ELR (cell line): ENCODE measurements around the gene CBX7.
A peak's percentile ranks its signal among the peaks of the same experiment; 100 is the strongest.
"Not testable (repeated sequence)": the region's sequence is repeated elsewhere in the genome, so short reads cannot be mapped to it uniquely, and the experiment has no call there.

Source experiments
- DNase-seq: peaks from one replicate; pipeline ENCODE4 v3.0.0-alpha.2; 2015; ENCODE audit warnings: low read depth

CBX7 gene

GRCh38 chr22:39174498-39175352 lies 22.2 kb upstream of the CBX7 start:
- DNase-seq: peak; percentile 99

DNA sequence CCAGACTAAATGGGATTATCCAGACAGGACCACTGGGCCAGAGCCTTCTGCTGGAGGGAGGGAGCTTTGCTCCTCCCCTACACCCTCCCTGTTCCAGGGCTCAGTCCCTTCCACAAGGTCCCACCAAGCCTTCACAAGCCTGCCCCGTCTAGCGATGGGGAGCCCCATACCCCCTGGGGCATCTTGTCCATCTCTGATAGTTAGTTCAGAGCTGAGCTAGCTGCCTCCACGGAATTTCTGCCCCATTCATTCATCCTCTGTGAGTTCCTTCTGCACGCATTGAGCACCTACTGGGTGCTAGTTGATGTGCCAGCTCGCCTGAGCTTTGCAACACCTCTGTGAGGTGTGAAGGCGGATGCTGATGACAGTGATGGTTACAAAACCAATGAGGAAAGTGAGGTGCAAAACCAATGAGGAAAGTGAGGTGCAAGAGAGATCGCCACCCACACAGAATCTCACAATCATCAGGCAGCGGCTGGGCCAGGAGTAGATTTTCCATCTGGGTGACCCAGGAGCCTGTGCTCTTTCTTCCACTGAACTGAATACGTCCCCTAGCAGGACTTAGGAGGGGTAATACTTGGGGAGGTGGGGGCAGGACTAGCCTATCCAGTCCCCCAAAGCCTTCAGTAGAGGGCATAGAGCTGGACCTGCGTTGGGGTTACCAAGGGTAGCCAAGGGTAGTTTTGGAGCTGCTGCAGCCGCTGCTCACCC lies 21.5 kb upstream of the CBX7 start:
- DNase-seq: no peak

GRCh38 chr22:39173050-39173706 lies 20.7 kb upstream of the CBX7 start:
- no peak for DNase-seq

DNA sequence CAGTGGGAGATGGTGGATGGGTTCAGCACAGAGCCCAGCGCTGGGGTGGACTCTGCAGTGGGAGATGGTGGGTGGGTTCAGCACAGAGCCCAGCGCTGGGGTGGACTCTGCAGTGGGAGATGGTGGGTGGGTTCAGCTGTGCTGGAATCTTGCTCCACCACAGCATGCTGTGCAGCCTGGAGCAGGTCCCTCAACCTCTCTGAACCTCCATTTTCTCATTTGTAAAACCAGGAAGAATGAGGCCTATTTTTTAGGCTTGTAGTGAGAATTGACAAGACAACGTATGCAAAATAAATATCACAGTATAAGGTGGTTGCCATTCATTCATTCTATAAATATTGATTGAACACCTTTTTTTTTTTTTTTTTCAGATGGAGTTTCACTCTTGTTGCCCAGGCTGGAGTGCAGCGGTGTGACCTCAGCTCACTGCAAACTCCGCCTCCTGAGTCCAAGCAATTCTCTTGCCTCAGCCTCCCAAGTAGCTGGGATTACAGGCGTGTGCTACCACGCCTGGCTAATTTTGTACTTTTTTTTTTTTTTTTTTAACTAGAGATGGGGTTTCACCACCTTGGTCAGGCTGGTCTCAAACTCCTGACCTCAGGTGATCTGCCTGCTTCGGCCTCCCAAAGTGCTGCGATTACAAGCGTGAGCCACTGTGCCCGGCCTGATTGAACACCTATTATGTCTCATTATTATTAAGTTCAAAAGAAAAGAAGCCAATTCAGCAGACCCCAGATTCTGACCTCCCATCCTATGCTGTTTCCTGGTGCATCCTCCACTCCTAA lies 20.0 kb upstream of the CBX7 start:
- DNase-seq: not testable (repeated sequence)

- no peak for DNase-seq
These were observed 19.3 kb upstream of the CBX7 start for GRCh38 chr22:39171623-39172264.

DNA sequence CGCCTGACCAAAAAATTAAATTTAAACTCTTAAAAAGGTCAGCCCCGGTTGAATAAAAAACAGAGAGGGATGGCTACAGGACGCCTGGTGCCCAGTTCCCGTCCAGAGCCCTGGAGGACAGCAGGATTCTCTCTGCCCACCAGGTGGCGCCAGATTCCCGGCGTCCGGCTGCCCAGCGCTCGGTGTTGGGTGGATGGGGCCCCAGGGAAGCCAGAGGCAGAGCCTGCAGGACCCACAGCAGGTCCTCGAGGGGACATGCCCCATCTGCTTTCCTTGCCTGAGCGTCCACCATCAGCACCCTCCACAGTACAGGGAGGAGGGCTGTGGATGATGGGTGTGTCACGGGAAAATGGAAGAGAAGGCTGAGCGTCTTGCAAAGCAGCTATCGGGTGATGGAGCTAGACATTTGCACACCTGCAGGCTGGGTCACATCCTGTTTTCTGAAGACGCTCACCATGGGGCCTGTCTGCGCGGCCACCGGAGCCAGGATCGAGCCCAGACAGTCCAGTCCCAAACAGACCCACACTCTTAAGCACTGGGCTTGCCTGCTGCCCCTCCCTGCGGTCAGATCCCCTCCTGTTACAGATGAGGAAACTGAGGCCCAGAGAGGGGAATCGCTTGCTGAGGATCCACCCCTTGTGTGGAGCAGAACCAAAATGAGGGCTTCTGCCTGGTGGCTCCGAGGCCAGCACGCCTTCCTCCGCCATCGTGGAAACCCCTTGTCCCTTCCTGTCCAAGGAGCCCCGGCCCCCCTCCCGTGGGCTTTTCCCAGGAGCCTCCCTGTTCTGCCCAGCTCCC lies 18.5 kb upstream of the CBX7 start:
- peak; percentile 78 for DNase-seq

DNA sequence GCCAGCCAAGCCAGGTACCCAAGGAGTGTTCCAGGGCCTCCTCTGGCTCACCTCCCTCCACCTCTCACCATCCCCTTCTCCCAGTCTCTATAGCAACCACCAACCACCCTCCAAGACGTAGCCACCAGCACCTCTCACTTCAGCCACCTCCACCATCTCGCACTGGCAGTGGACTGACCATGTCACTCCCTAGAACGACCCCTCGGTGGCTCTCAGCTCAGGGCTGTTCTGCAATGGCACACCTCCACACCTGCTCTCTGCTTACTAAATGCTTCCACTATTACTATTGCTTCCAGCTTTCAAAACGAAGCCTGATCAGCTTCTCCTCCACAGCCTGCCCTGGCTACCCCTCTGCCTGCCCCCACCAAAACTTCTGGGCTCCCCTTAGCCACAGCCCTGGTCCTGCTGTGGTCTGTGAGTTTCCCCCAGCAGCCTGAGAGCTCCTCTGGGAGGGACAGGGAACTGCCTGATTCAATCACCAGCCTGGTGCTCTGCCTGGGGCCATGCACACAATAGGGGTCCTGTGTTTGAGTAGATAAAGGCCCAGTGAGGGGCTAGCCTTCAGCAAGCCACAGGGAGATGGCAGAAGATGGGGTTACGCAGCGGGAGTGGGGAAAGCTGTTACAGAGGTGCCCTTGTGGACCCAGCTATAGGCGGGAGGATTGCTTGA lies 17.5 kb upstream of the CBX7 start:
- DNase-seq: no peak

DNA sequence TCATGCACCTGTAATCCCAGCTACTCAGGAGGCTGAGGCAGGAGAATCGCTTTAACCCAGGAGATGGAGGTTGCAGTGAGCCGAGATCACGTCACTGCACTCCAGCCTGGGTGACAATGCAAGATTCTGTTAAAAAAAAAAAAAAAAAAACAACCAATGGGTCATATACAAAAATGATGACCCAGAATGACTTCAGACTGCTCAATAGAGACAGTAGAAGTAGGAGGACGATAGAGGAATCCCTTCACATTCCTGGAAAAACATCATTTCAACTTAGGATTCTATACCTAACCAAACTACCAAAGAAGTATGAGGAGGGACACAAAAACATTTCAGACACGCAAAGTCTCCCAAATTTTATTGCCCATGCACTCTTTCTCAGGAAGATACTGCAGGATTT lies 14.1 kb upstream of the CBX7 start:
- no peak for DNase-seq

- DNase-seq: not testable (repeated sequence)
These were observed 3.6 kb upstream of the CBX7 start for GRCh38 chr22:39156093-39156492.

GRCh38 chr22:39155421-39155820 lies 2.9 kb upstream of the CBX7 start:
- DNase-seq: no peak

DNA sequence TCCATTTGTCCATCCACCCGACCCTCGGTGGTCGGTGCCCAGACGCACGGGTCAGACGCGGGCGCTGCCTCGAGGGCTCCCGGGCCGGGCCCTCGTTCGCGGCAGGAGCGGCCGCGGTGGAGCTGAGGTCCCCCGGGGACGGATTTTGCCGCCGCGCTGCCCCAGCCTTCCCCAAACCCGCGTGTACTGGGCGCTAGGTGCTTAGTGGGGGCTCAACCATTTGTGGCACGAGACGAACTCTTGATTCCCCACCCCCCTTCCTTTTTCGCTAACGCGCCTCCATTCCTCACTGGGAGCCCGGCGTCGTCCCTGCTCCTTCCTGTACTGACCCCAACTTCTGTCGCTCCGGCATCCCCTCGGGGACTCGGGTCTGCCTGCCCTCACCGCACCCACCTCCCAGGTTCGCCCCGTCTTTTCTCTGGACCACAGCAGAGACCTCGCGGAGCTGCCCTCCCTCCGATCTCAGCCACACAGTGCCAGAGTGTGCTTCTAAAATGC lies 789 bp upstream of the CBX7 start:
- DNase-seq: no peak

DNA sequence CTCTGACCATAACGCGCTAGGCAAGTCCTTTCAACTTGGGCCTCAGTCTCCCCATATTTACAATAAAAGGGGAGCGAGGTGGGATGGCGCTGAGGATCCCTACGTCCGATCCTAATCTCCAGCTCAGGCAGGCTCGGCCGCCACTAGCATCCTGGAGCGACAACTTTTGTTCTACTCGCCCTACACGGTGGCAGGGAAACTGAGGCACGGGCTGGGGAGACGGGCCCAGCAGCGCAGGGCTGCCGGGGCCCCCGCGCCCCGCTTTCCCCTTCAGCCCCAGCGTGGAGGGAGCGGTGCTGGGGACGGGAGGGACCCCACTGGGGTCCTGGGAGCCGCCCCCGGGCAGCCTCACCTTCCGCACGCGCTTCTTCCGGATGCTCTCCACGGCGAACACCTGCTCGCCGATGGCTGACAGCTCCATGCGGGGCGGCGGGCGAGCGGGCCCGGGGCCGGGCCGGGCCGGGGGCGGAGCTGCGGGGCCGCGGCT lies 413 bp downstream of the CBX7 start:
- no peak for DNase-seq

DNA sequence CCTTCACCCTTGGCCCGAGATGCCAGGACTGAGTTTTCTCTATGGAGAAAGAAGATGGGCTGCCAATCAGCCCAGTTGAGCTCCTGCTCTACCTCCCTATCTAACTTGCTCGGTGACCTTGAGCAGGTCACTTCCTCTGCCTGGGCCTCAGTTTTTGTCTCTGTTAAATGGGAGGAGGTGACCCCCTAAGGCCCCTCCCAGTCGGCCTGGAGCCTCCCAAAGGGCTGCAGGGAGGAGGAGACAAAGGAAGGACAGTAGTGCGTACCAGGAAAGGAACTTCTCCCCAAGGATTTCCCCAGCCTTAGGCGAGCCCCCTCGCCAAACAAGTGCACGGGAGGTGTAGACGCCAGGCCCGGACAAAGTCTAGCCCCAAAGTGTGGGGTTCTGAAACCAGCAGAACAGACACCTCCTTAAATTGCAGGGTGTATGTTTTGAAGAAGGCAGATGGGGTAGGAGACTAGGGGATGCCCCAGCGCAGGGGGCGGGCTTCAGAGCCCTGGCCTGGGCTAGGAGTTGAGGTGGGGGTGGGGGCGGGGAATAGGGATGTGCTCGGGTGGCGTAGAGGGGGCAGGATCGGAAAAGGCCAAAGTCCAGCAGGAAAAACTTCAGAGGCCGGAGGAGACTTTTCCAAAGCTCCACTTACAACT lies 1.0 kb downstream of the CBX7 start:
- DNase-seq: no peak

DNA sequence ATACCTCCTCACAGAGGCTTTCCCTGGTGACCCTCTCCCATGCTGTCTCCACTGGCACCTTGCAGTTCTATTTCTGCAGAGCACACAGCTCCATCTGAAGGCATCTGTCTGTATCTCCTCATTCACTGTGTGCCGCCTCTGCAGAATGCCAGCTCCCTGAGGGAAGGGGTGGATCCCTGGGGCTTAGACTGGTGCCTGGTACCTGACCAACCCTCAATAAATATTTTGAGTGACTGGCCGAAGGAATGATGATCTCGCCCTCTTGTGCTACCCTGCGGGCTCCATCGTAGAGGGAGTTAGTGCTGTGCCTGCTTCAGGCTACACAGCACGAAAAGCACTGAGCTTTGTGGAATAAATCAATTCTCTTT lies 1.6 kb downstream of the CBX7 start:
- DNase-seq: no peak

DNA sequence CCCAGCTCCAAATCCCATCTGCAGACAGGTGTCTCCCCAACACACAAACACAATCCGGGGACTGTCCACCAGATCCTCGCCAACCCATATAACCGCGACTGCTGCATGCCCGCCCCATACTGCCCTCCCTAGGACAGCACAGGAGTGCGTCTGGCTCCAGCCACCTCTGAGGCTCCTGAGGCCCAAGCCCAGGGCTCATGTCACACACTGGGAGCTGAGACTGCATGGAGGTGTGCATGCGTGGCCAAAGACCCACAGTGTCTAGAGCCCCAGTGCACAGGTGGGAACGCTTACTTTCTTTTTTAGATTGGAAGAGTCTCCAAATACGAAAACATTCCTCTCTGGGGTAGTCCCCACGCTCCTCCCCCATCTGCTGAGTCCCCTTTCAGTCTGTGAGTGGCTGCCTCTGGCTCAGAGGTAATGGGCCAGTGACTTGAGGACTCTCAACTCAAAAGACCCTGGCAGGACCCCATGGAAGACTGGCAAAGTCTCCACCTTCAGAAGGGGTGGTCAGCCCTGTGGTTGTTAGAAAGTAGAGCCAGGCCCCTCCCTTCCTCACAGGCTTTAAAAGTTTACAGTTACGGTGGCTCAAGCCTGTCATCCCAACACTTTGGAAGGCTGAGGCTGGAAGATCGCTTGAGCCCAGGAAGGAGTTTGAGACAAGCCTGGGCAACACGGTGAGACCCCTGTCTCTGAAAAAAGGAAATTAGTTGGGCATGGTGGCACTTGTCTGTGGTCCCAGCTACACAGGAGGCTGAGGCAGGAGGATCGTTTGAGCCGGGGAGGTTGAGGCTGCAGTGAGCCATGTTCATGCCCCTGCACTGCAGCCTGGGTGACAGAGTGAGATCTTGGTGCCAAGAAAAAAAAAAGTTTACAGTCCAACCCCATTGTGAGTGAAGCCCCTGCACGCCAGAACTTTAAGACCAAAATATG lies 2.3 kb downstream of the CBX7 start:
- no peak for DNase-seq

DNA sequence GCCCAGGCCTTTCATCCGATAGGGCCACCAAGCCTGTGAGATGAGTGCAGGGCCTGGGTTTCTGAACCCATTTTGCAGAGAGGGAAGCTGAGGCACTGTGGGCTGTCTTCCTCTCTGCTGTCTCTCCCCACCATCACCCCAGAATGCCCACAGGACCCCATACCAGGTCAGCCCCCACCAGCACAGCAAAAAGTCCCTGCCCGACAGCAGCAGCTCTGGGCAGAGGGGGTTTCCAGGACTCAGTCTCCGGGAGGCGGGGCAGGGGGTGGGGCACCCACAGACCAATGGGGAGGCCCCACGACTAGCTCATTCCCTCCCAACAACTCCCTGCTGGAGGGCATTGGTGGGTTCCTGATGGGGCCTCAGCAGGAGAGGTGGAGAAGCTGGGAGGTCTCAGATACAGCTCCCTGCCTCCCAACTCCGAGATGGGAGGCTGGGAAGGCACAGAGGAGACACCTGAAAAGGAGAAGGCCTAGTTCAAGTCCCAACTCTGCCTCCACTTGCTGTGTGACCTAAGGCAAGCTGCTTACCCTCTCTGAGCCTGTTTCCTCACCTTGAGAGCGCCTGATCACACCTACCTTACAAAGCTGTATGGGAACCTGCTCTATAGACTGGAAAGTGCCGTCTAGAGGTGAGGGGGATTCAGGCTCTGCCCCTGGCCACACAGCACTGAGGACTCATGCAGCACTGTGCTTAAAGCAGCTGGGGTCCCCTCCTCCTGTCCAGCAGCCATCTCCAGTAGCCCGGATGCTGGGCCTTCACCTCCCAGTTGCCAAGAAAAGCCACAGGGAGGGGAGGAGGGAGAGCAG lies 3.5 kb downstream of the CBX7 start:
- DNase-seq: peak; percentile 31

GRCh38 chr22:39148026-39148726 lies 4.3 kb downstream of the CBX7 start:
- DNase-seq: no peak
